Measurements from ENCODE around the gene CACNG3. TPM values are rescaled to one million over a fixed set of nuclear protein-coding genes. Genes with fewer than 3 reads are reported as not detected.

The CACNG3 gene
- total and polyA plus RNA-seq, 2 experiments from 2014 or later, result not detected

GRCh38 chr16:24257958-24258357 is 1.8 kb downstream of the CACNG3 start:
- peaks cover 48% of the 10 kb centered on the region for H3K27me3 ChIP-seq
- no peak for DNase-seq (ENCODE audit: low spot score)
- H3K9me2 ChIP-seq (replicated peaks; ENCODE audit: insufficient read depth), result no peaks in the 10 kb centered on the region
- peaks cover 6% of the 10 kb centered on the region for H3K4me1 ChIP-seq (ENCODE audit: insufficient read depth)
- H3K9me3 ChIP-seq (ENCODE audit: low read depth), result no peaks in the 10 kb centered on the region
- TF ChIP-seq EZH2phosphoT487 (IDR thresholded peaks at IDR 0.05; ENCODE audit: low read depth, severe bottlenecking, unreplicated experiment) (no peak), CTCF (IDR thresholded peaks at IDR 0.05; ENCODE audit: poor library complexity) (no peak), EZH2 (IDR thresholded peaks at IDR 0.05; ENCODE audit: borderline replicate concordance) (no peak)
- H4K20me1 ChIP-seq (ENCODE audit: insufficient read depth, poor library complexity, severe bottlenecking), result no peaks in the 10 kb centered on the region
- H2AFZ ChIP-seq, result no peak overlapping the region
- 61% methylated on average over 5 of the region's 5 CpGs for WGBS (ENCODE audit: low lambda C conversion rate, missing lambda C conversion rate)
- H3K27ac ChIP-seq, result no peak overlapping the region
- no peak overlapping the region for H3K4me3 ChIP-seq
- no peaks in the 10 kb centered on the region for H3K36me3 ChIP-seq (replicated peaks; ENCODE audit: insufficient read depth, low read depth)
- no peaks in the 10 kb centered on the region for H3K79me2 ChIP-seq
- H3K4me2 ChIP-seq, result no peak overlapping the region

GRCh38 chr16:24258791-24259190 is 2.7 kb downstream of the CACNG3 start:
- Histone ChIP-seq H3K27me3 (peaks cover 48% of the 10 kb centered on the region), H3K79me2 (no peaks in the 10 kb centered on the region), H3K4me3 (no peak overlapping the region), H3K9me3 (ENCODE audit: low read depth) (no peaks in the 10 kb centered on the region), H3K9me2 (replicated peaks; ENCODE audit: insufficient read depth) (no peaks in the 10 kb centered on the region), H2AFZ (no peak overlapping the region), H3K27ac (no peak overlapping the region), H3K4me1 (ENCODE audit: insufficient read depth) (peaks cover 6% of the 10 kb centered on the region), H4K20me1 (ENCODE audit: insufficient read depth, poor library complexity, severe bottlenecking) (no peaks in the 10 kb centered on the region), H3K36me3 (replicated peaks; ENCODE audit: insufficient read depth, low read depth) (no peaks in the 10 kb centered on the region), H3K4me2 (no peak overlapping the region)
- no peak for TF ChIP-seq CTCF (IDR thresholded peaks at IDR 0.05; ENCODE audit: poor library complexity)
- no peak for TF ChIP-seq EZH2phosphoT487 (IDR thresholded peaks at IDR 0.05; ENCODE audit: low read depth, severe bottlenecking, unreplicated experiment)
- TF ChIP-seq EZH2 (IDR thresholded peaks at IDR 0.05; ENCODE audit: borderline replicate concordance), result no peak
- no peak for DNase-seq (ENCODE audit: low spot score)
- 75% methylated on average over 1 of the region's 1 CpG for WGBS (ENCODE audit: low lambda C conversion rate, missing lambda C conversion rate)

GRCh38 chr16:24262816-24263215 is 6.7 kb downstream of the CACNG3 start:
- no peak for DNase-seq (ENCODE audit: low spot score)
- H3K9me3 ChIP-seq (ENCODE audit: low read depth), result no peaks in the 10 kb centered on the region
- no peaks in the 10 kb centered on the region for H3K79me2 ChIP-seq
- no peaks in the 10 kb centered on the region for H3K9me2 ChIP-seq (replicated peaks; ENCODE audit: insufficient read depth)
- no peak overlapping the region for H3K27ac ChIP-seq
- H3K4me3 ChIP-seq, result no peak overlapping the region
- H3K27me3 ChIP-seq, result peaks cover 21% of the 10 kb centered on the region
- no peak for TF ChIP-seq EZH2 (IDR thresholded peaks at IDR 0.05; ENCODE audit: borderline replicate concordance)
- TF ChIP-seq CTCF (IDR thresholded peaks at IDR 0.05; ENCODE audit: poor library complexity), result no peak
- TF ChIP-seq EZH2phosphoT487 (IDR thresholded peaks at IDR 0.05; ENCODE audit: low read depth, severe bottlenecking, unreplicated experiment), result no peak
- no peak overlapping the region for H2AFZ ChIP-seq
- H3K4me1 ChIP-seq (ENCODE audit: insufficient read depth), result no peaks in the 10 kb centered on the region
- H3K4me2 ChIP-seq, result no peak overlapping the region
- no peaks in the 10 kb centered on the region for H4K20me1 ChIP-seq (ENCODE audit: insufficient read depth, poor library complexity, severe bottlenecking)
- no peaks in the 10 kb centered on the region for H3K36me3 ChIP-seq (replicated peaks; ENCODE audit: insufficient read depth, low read depth)
